ENCODE results near the gene SCN9A.
"Not testable (repeated sequence)": the region's sequence is repeated elsewhere in the genome, so short reads cannot be mapped to it uniquely, and the experiment has no call there.

Gene SCN9A

GRCh38 chr2:166361351-166362153 lies 14.2 kb downstream of the SCN9A start:
- Histone ChIP-seq H3K36me3 (ENCODE audit: low read depth) (no peaks in the 10 kb centered on the region), H3K4me3 (ENCODE audit: severe bottlenecking) (no peak overlapping the region), H3K4me1 (ENCODE audit: insufficient read depth, poor library complexity, severe bottlenecking) (peaks cover 8% of the 10 kb centered on the region), H3K9me3 (ENCODE audit: severe bottlenecking) (no peaks in the 10 kb centered on the region), H3K27ac (ENCODE audit: poor library complexity, severe bottlenecking) (no peak overlapping the region), H3K27me3 (ENCODE audit: insufficient read depth, poor library complexity, severe bottlenecking) (no peaks in the 10 kb centered on the region)
- TF ChIP-seq CTCF (IDR thresholded peaks at IDR 0.05; ENCODE audit: poor library complexity, severe bottlenecking) = peak; percentile 82
- DNase-seq (ENCODE audit: low spot score) = no peak
- ATAC-seq (ENCODE audit: low read depth) = peak; percentile 60; the same call in 1 of the 3 replicates

- ATAC-seq (ENCODE audit: low read depth) = no peak
- no peaks in the 10 kb centered on the region for H3K27me3 ChIP-seq (ENCODE audit: insufficient read depth, poor library complexity, severe bottlenecking)
- no peaks in the 10 kb centered on the region for H3K36me3 ChIP-seq (ENCODE audit: low read depth)
- H3K4me1 ChIP-seq (ENCODE audit: insufficient read depth, poor library complexity, severe bottlenecking) = peaks cover 8% of the 10 kb centered on the region
- no peak overlapping the region for H3K27ac ChIP-seq (ENCODE audit: poor library complexity, severe bottlenecking)
- no peak for DNase-seq (ENCODE audit: low spot score)
- H3K9me3 ChIP-seq (ENCODE audit: severe bottlenecking) = no peaks in the 10 kb centered on the region
- TF ChIP-seq CTCF (IDR thresholded peaks at IDR 0.05; ENCODE audit: poor library complexity, severe bottlenecking) = no peak
- H3K4me3 ChIP-seq (ENCODE audit: severe bottlenecking) = no peak overlapping the region
These were observed 14.8 kb downstream of the SCN9A start for GRCh38 chr2:166360906-166361305.

DNA sequence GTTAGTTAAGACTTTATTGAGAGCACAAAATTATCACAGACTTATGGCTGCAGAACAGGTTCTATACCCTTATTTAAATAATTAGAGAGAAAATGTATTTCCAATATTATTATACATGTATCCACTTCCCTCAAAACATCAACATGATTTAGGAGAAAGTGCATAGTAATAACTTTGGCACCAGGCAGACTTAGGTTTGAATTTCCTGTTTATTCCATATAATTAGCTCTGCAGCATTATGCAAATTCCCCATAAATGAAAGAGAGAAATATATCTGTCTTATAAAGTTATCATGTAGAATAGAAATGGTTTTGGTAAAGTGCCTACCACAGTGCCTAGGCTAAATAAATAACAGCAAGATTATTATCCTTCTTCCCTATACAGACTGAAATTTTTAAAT lies 15.3 kb downstream of the SCN9A start:
- Histone ChIP-seq H3K4me3 (ENCODE audit: severe bottlenecking) (no peak overlapping the region), H3K27ac (ENCODE audit: poor library complexity, severe bottlenecking) (no peak overlapping the region), H3K9me3 (ENCODE audit: severe bottlenecking) (no peaks in the 10 kb centered on the region), H3K4me1 (ENCODE audit: insufficient read depth, poor library complexity, severe bottlenecking) (peaks cover 8% of the 10 kb centered on the region), H3K27me3 (ENCODE audit: insufficient read depth, poor library complexity, severe bottlenecking) (no peaks in the 10 kb centered on the region), H3K36me3 (ENCODE audit: low read depth) (no peaks in the 10 kb centered on the region)
- no peak for TF ChIP-seq CTCF (IDR thresholded peaks at IDR 0.05; ENCODE audit: poor library complexity, severe bottlenecking)
- ATAC-seq (ENCODE audit: low read depth) (no peak), DNase-seq (ENCODE audit: low spot score) (no peak)

DNA sequence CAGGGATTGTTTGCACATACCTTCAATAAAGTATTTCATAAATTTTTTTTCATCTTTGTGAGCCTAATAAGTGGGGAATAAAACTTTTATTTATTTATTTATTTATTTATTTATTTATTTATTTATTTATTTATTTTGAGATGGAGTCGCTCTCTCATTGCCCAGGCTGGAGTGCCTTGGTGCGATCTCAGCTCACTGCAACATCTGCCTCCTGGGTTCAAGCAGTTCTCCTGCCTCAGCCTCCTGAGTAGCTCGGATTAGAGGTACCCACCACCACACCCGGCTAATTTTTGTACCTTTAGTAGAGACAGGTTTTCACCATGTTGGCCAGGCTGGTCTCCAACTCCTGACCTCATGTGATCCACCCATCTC lies 17.8 kb downstream of the SCN9A start:
- not testable (repeated sequence) for H3K27ac ChIP-seq (ENCODE audit: poor library complexity, severe bottlenecking); H3K27me3 ChIP-seq (ENCODE audit: insufficient read depth, poor library complexity, severe bottlenecking); DNase-seq (ENCODE audit: low spot score); H3K9me3 ChIP-seq (ENCODE audit: severe bottlenecking); H3K4me1 ChIP-seq (ENCODE audit: insufficient read depth, poor library complexity, severe bottlenecking); H3K36me3 ChIP-seq (ENCODE audit: low read depth); ATAC-seq (ENCODE audit: low read depth); H3K4me3 ChIP-seq (ENCODE audit: severe bottlenecking)

DNA sequence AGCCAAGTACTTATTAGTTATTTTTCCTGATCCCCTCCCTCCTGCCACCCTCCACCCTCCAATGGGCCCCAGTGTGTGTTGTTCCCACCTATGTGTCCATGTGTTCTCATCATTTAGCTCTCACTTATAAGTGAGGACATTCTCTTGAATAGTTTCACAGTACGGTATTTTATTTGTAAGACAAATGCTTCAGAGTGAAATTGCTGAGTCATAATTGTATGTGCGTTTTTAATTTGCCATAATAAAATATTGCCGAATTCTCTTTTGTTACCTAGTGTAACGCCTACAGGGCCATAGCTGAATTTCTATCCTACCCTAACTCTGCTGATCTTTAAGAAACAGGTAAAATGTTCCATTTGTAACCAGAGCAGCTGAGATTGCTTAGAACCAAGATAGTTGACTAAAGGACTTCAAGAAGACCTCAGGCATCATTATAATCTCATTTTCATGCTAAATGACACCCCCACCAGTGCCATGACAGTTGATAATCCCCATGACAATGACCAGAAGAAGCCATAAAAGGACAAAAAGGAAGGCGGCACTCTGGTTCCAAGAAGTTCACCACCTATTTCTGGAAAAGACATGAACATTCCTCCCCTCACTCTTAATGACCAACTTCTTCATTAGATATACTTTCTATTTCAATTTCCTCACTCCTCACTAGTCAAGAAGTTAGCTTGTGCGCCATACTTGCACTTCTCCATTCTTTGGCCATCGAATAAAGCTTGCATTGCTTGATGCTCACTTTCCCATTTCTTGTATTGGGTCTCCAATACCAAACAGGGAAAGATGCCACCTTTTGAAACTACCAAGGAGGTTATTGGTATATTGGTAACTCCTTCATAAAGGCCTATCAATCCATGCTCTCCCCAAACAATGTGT lies 18.4 kb downstream of the SCN9A start:
- no peaks in the 10 kb centered on the region for H3K27me3 ChIP-seq (ENCODE audit: insufficient read depth, poor library complexity, severe bottlenecking)
- H3K4me3 ChIP-seq (ENCODE audit: severe bottlenecking) = no peak overlapping the region
- DNase-seq (ENCODE audit: low spot score) (no peak), ATAC-seq (ENCODE audit: low read depth) (no peak)
- H3K4me1 ChIP-seq (ENCODE audit: insufficient read depth, poor library complexity, severe bottlenecking) = peaks cover 8% of the 10 kb centered on the region
- no peak overlapping the region for H3K27ac ChIP-seq (ENCODE audit: poor library complexity, severe bottlenecking)
- no peak for TF ChIP-seq CTCF (IDR thresholded peaks at IDR 0.05; ENCODE audit: poor library complexity, severe bottlenecking)
- H3K9me3 ChIP-seq (ENCODE audit: severe bottlenecking) = peaks cover 2% of the 10 kb centered on the region
- no peaks in the 10 kb centered on the region for H3K36me3 ChIP-seq (ENCODE audit: low read depth)

Data from RWPE2 (cell line).